Esophagus squamous epithelium (tissue), 4 donors: ENCODE measurements around the gene FSIP2.

Experiments
- CTCF ChIP-seq, 6 experiments: fragments of 450-650 bp in 4 of 6; fragments of 200-600 bp in 2 of 6; sonication (generic) in 2 of 6; IDR thresholded peaks; one replicate each; pipeline ENCODE4 v1.5.1; 2016 to 2019; ENCODE audit warnings: antibody characterized with exemption in 6 of 6, mild to moderate bottlenecking in 4 of 6, moderate library complexity in 4 of 6
- POLR2A ChIP-seq, 4 donors: fragments of 450-650 bp; IDR thresholded peaks; one replicate each; pipeline ENCODE4 v1.6.1; 2017; ENCODE audit warnings: antibody characterized with exemption in 4 of 4, mild to moderate bottlenecking in 4 of 4, moderate library complexity in 3 of 4

GRCh38 chr2:185771396-185771795 lies 32.8 kb downstream of the FSIP2 start:
- TF ChIP-seq CTCF (IDR thresholded peaks at IDR 0.05) = no peak
- TF ChIP-seq POLR2A (IDR thresholded peaks at IDR 0.05) = no peak
